HepG2 (cell line): Measurements from ENCODE around the gene NAB2. TPM values are rescaled to one million over a fixed set of nuclear protein-coding genes. Genes with fewer than 3 reads are reported as not detected.

Experiments used
- ARNTL ChIP-seq: sonication (generic); formaldehyde crosslinking; IDR thresholded peaks from 2 replicates; pipeline ENCODE4 v1.4.0; 2020; ENCODE audit warnings: mild to moderate bottlenecking, missing genetic modification reagents
- ASH2L ChIP-seq: fragments of 300-600, 200-600 bp; sonication (generic); IDR thresholded peaks from 2 replicates; pipeline ENCODE4 v1.7.0; 2017; ENCODE audit warnings: low read depth, mild to moderate bottlenecking, moderate library complexity, mixed read lengths, low read length; ENCODE audit not compliant: insufficient read length
- CREB1 ChIP-seq, 2 experiments: fragments of 450-650 bp in 1 of 2; IDR thresholded peaks; 2 replicates each; pipeline ENCODE4 v1.6.1; 2016 to 2017; ENCODE audit warnings: control low read depth in 1 of 2, mild to moderate bottlenecking in 1 of 2, missing compliant biosample characterization in 1 of 2, missing genetic modification characterization in 1 of 2
- FOXO1 ChIP-seq: sonication (generic); formaldehyde crosslinking; IDR thresholded peaks from 2 replicates; pipeline ENCODE4 v1.4.0; 2020; ENCODE audit warnings: missing genetic modification reagents
- HDAC1 ChIP-seq: sonication (generic); formaldehyde crosslinking; IDR thresholded peaks from 2 replicates; pipeline ENCODE4 v1.5.1; 2020; ENCODE audit warnings: mild to moderate bottlenecking, missing genetic modification reagents
- HNRNPLL ChIP-seq: fragments of 200-400 bp; formaldehyde crosslinking; IDR thresholded peaks from 2 replicates; pipeline ENCODE4 v1.6.1; 2017; ENCODE audit warnings: mild to moderate bottlenecking, low read depth, low read length; ENCODE audit not compliant: poor library complexity, severe bottlenecking
- KLF13 ChIP-seq: sonication (generic); formaldehyde crosslinking; IDR thresholded peaks from 2 replicates; pipeline ENCODE4 v1.4.0; 2020; ENCODE audit warnings: mild to moderate bottlenecking, missing genetic modification reagents
- POGZ ChIP-seq: sonication (generic); formaldehyde crosslinking; IDR thresholded peaks from 2 replicates; pipeline ENCODE4 v1.4.0; 2020; ENCODE audit warnings: mild to moderate bottlenecking, missing genetic modification reagents
- POLR2AphosphoS5 ChIP-seq: IDR thresholded peaks from 2 replicates; pipeline ENCODE4 v1.6.1; 2012; ENCODE audit warnings: low read depth, low read length
- SKIL ChIP-seq: sonication (generic); formaldehyde crosslinking; IDR thresholded peaks from 2 replicates; pipeline ENCODE4 v1.8.0; 2022; ENCODE audit warnings: missing genetic modification reagents, mild to moderate bottlenecking, moderate library complexity, borderline replicate concordance
- SMARCC2 ChIP-seq: fragments of 450-650 bp; IDR thresholded peaks from 2 replicates; pipeline ENCODE4 v1.6.1; 2017; ENCODE audit warnings: antibody characterized with exemption, mild to moderate bottlenecking
- TGIF2 ChIP-seq: IDR thresholded peaks from 2 replicates; pipeline ENCODE4 v1.6.1; 2016; ENCODE audit warnings: control low read depth, missing compliant biosample characterization
- ZBTB7B ChIP-seq: sonication (generic); formaldehyde crosslinking; IDR thresholded peaks from 2 replicates; pipeline ENCODE4 v1.4.0; 2020; ENCODE audit warnings: missing genetic modification reagents
- ZNF230 ChIP-seq: sonication (generic); formaldehyde crosslinking; IDR thresholded peaks from 2 replicates; pipeline ENCODE4 v1.4.0; 2020; ENCODE audit warnings: mild to moderate bottlenecking, missing genetic modification reagents
- ZNF335 ChIP-seq: sonication (generic); formaldehyde crosslinking; IDR thresholded peaks from 2 replicates; pipeline ENCODE4 v1.4.0; 2020; ENCODE audit warnings: missing genetic modification reagents
- ZNF558 ChIP-seq: sonication (generic); formaldehyde crosslinking; IDR thresholded peaks from 2 replicates; pipeline ENCODE4 v1.9.0; 2022; ENCODE audit warnings: mild to moderate bottlenecking, missing genetic modification reagents, borderline replicate concordance
- ZNF605 ChIP-seq: sonication (generic); formaldehyde crosslinking; IDR thresholded peaks from 2 replicates; pipeline ENCODE4 v1.8.0; 2022; ENCODE audit warnings: mild to moderate bottlenecking, missing genetic modification reagents
- polyA plus RNA-seq, 8 experiments: library from polyadenylated mRNA; depleted of rRNA in 3 of 8; stranded (reverse) in 7 of 8; unstranded in 1 of 8; fragments of >200 nt; fragmentation: Illumina TruSeq in 4 of 8; extraction: Trizol in 4 of 8; gene quantifications; 2 replicates each; pipeline versions ENCODE4 v1.2.1 to v1.2.3, GENCODE V29; 2011 to 2016; ENCODE audit warnings: low read depth in 4 of 8, missing spikeins in 1 of 8, mixed read lengths in 1 of 8; ENCODE audit not compliant: insufficient read depth in 1 of 8
- total RNA-seq, 5 experiments: library from RNA; depleted of rRNA; stranded (reverse); fragments of >200 nt; fragmentation: Illumina TruSeq; extraction: Trizol; gene quantifications; 2 replicates each; pipeline ENCODE4 v1.2.3, GENCODE V29; 2016; ENCODE audit warnings: low read depth in 1 of 5
- TF ChIP-seq, protein P1 (sequence below): sonication (generic); formaldehyde crosslinking; IDR thresholded peaks from 2 replicates; pipeline ENCODE4 v1.8.0; 2022; ENCODE audit warnings: missing genetic modification reagents, mild to moderate bottlenecking, inconsistent platforms, borderline replicate concordance
- TF ChIP-seq, protein P2 (sequence below): IDR thresholded peaks from 2 replicates; pipeline ENCODE4 v1.6.1; 2016; ENCODE audit warnings: low read depth, control low read depth
- TF ChIP-seq, protein P3 (sequence below): sonication (generic); formaldehyde crosslinking; IDR thresholded peaks from 2 replicates; pipeline ENCODE4 v1.5.0; 2020; ENCODE audit warnings: mild to moderate bottlenecking, missing genetic modification reagents

Gene NAB2
- total and polyA plus RNA-seq, 2 of the 13 experiments (the other 11 are each of a cell fraction or from before 2014, with no cell fraction given) = 11.7 to 12.9 TPM

GRCh38 chr12:57088354-57089270, at the start of gene NAB2 (continued):
- TF ChIP-seq, protein P1, sequence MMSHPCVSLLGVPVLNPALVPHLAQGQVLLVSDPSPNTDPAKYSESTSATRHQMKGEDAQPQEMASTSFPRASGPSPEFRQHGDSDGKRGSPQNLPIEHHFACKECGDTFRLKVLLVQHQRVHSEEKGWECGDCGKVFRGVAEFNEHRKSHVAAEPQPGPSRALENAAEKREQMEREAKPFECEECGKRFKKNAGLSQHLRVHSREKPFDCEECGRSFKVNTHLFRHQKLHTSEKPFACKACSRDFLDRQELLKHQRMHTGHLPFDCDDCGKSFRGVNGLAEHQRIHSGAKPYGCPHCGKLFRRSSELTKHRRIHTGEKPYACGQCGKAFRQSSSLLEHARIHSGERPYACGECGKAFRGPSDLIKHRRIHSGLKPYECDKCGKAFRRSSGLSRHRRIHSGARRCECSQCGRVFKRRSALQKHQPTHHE (CRISPR knock-in tag) = 0 out of 2 replicates have a peak, but pooled peaks have one; percentile 30
- TF ChIP-seq KLF13 (CRISPR knock-in tag) (0 out of 2 replicates have a peak, but pooled peaks have one; percentile 44), ZBTB7B (CRISPR knock-in tag) (peak; percentile 79), ARNTL (CRISPR knock-in tag) (peak; percentile 91), ZNF605 (CRISPR knock-in tag) (peak; percentile 79; the same call in 1 of the 2 replicates), TGIF2 (CRISPR knock-in tag) (peak; percentile 41; the same call in 1 of the 2 replicates), ASH2L (peak; percentile 64), ZNF230 (0 out of 2 replicates have a peak, but pooled peaks have one; percentile 55), SKIL (CRISPR knock-in tag) (0 out of 2 replicates have a peak, but pooled peaks have one; percentile 71), ZNF558 (CRISPR knock-in tag) (peak; percentile 69; the same call in 1 of the 2 replicates), POGZ (CRISPR knock-in tag) (peak; percentile 10; the same call in 1 of the 2 replicates), ZNF335 (CRISPR knock-in tag) (0 out of 2 replicates have a peak, but pooled peaks have one; percentile 16), SMARCC2 (no peak), FOXO1 (CRISPR knock-in tag) (peak; percentile 75), CREB1 (IDR thresholded peaks at IDR 0.05) (no peak), CREB1 (CRISPR knock-in tag; IDR thresholded peaks at IDR 0.05) (peak; percentile 20; the same call in 1 of the 2 replicates), POLR2AphosphoS5 (peak; percentile 81), HDAC1 (CRISPR knock-in tag) (peak; percentile 69), HNRNPLL (peak; percentile 50)
- TF ChIP-seq, protein P2, sequence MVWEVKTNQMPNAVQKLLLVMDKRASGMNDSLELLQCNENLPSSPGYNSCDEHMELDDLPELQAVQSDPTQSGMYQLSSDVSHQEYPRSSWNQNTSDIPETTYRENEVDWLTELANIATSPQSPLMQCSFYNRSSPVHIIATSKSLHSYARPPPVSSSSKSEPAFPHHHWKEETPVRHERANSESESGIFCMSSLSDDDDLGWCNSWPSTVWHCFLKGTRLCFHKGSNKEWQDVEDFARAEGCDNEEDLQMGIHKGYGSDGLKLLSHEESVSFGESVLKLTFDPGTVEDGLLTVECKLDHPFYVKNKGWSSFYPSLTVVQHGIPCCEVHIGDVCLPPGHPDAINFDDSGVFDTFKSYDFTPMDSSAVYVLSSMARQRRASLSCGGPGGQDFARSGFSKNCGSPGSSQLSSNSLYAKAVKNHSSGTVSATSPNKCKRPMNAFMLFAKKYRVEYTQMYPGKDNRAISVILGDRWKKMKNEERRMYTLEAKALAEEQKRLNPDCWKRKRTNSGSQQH (CRISPR knock-in tag) = peak; percentile 68; the same call in 1 of the 2 replicates
- TF ChIP-seq, protein P3, sequence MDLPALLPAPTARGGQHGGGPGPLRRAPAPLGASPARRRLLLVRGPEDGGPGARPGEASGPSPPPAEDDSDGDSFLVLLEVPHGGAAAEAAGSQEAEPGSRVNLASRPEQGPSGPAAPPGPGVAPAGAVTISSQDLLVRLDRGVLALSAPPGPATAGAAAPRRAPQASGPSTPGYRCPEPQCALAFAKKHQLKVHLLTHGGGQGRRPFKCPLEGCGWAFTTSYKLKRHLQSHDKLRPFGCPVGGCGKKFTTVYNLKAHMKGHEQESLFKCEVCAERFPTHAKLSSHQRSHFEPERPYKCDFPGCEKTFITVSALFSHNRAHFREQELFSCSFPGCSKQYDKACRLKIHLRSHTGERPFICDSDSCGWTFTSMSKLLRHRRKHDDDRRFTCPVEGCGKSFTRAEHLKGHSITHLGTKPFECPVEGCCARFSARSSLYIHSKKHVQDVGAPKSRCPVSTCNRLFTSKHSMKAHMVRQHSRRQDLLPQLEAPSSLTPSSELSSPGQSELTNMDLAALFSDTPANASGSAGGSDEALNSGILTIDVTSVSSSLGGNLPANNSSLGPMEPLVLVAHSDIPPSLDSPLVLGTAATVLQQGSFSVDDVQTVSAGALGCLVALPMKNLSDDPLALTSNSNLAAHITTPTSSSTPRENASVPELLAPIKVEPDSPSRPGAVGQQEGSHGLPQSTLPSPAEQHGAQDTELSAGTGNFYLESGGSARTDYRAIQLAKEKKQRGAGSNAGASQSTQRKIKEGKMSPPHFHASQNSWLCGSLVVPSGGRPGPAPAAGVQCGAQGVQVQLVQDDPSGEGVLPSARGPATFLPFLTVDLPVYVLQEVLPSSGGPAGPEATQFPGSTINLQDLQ (CRISPR knock-in tag) = peak; percentile 98
